DOHH2 (cell line): Measurements from ENCODE around the gene CD209.
"Not testable (repeated sequence)": the region's sequence is repeated elsewhere in the genome, so short reads cannot be mapped to it uniquely, and the experiment has no call there.

ENCODE experiments used
- H3F3A ChIP-seq: fragments of 200-600 bp; sonication (generic), shearing (Covaris generic); 2 replicates; pipeline ENCODE4 v1.6.0; 2016; ENCODE audit warnings: antibody characterized with exemption, mild to moderate bottlenecking; ENCODE audit not compliant: control insufficient read depth, insufficient read depth
- H3K27ac ChIP-seq: fragments of 200-600 bp; sonication (generic); 2 replicates; pipeline ENCODE4 v1.5.1; 2014; ENCODE audit warnings: low read depth, mild to moderate bottlenecking, low read length, moderate library complexity
- H3K27me3 ChIP-seq: fragments of 200-600 bp; sonication (generic); 2 replicates; pipeline ENCODE4 v1.6.1; 2014; ENCODE audit warnings: mild to moderate bottlenecking, low read length, mixed read lengths; ENCODE audit not compliant: control insufficient read depth
- H3K36me3 ChIP-seq: fragments of 200-600 bp; sonication (generic); 2 replicates; pipeline ENCODE4 v1.6.1; 2014; ENCODE audit warnings: mild to moderate bottlenecking, low read length, moderate library complexity, mixed read lengths; ENCODE audit not compliant: control insufficient read depth
- H3K4me1 ChIP-seq: fragments of 200-600 bp; sonication (generic); 2 replicates; pipeline ENCODE4 v1.6.1; 2014; ENCODE audit warnings: mild to moderate bottlenecking, low read length, mixed read lengths; ENCODE audit not compliant: control insufficient read depth
- H3K4me2 ChIP-seq: fragments of 200-600 bp; sonication (generic); 2 replicates; pipeline ENCODE4 v1.6.0; 2014; ENCODE audit warnings: mild to moderate bottlenecking, low read length, moderate library complexity
- H3K4me3 ChIP-seq: fragments of 200-600 bp; sonication (generic); 2 replicates; pipeline ENCODE4 v1.5.1; 2014; ENCODE audit warnings: mild to moderate bottlenecking, low read length, mixed read lengths
- H3K79me2 ChIP-seq: fragments of 200-600 bp; sonication (generic); 2 replicates; pipeline ENCODE4 v1.6.1; 2014; ENCODE audit warnings: mild to moderate bottlenecking, low read length, mixed read lengths; ENCODE audit not compliant: control insufficient read depth
- H3K9me2 ChIP-seq: fragments of 200-600 bp; sonication (generic); replicated peaks from 2 replicates; pipeline ENCODE4 v1.6.1; 2014; ENCODE audit warnings: mild to moderate bottlenecking, low read length, mixed read lengths; ENCODE audit not compliant: control insufficient read depth
- H3K9me3 ChIP-seq: fragments of 200-600 bp; sonication (generic); 2 replicates; pipeline ENCODE4 v1.6.1; 2014; ENCODE audit warnings: antibody characterized with exemption, low read length, mixed read lengths; ENCODE audit not compliant: control insufficient read depth, insufficient read depth
- H4K20me1 ChIP-seq: fragments of 200-600 bp; sonication (generic); 2 replicates; pipeline ENCODE4 v1.6.0; 2014; ENCODE audit warnings: low read depth, mild to moderate bottlenecking, antibody characterized with exemption, low read length, moderate library complexity; ENCODE audit not compliant: control insufficient read depth, insufficient read depth
- EZH2phosphoT487 ChIP-seq: fragments of 200-600 bp; sonication (generic); IDR thresholded peaks from 2 replicates; pipeline ENCODE4 v1.6.1; 2017; ENCODE audit warnings: borderline replicate concordance, mild to moderate bottlenecking, antibody characterized with exemption, low read length, moderate library complexity, mixed read lengths
- TF ChIP-seq, protein P1 (sequence below): fragments of 200-600 bp; sonication (generic); IDR thresholded peaks from one replicate; pipeline ENCODE4 v1.5.1; 2014; ENCODE audit warnings: antibody characterized with exemption, mild to moderate bottlenecking, low read depth, low read length; ENCODE audit not compliant: poor library complexity, severe bottlenecking

The CD209 gene, protein sequence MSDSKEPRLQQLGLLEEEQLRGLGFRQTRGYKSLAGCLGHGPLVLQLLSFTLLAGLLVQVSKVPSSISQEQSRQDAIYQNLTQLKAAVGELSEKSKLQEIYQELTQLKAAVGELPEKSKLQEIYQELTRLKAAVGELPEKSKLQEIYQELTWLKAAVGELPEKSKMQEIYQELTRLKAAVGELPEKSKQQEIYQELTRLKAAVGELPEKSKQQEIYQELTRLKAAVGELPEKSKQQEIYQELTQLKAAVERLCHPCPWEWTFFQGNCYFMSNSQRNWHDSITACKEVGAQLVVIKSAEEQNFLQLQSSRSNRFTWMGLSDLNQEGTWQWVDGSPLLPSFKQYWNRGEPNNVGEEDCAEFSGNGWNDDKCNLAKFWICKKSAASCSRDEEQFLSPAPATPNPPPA

DNA sequence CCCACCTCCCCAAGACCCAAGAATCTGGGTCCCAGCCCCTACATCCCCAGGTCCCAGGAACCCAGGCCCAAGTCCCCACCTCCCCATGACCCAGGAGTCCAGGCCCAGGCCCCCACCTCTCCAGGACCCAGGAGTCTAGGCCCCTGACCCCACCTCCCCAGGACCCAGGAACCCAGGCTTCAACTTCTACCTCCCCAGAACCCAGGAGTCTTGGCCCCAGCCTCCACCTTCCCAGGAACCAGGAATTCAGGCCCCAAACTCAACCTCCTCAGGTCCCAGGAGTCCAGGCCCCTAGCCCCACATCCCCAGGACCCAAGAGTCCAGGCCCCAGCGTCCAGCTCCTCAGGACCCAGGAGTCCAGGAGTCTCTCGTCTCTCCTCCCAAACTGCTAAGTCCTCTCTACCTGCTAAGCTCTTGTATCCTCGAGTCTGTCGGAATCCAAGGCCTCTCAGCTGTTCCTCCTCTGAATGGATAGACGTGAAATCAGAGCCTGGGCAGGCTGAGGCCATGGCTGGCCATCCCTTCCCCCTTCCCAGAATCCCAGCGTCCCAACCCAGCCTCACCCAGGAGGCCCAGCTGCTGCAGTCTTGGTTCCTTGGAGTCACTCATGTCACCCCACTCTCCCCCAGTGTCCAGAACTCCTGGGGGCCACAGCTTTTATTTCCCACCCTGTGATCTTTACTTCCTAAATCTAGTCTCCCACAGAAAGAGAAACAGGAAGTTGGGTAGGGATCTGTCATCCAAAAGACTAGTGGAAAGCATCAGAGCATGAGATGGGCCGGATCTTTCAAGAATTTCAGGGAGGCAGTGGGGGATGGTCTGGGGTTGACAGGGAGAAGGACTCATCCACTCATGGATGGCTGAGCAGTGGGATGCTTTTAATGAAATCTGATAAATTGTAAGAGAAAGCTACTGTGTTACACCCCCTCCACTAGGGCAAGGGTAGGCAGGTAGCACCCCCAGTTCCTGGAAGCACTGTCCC is at the start of gene CD209:
CD209 (minus strand) TSS at position 632 of the 982 bp plus-strand sequence; CDS start at position 609, 23 bp downstream.
- no peaks in the 10 kb centered on the region for H3F3A ChIP-seq
- no peaks in the 10 kb centered on the region for H3K4me1 ChIP-seq
- no peaks in the 10 kb centered on the region for H4K20me1 ChIP-seq
- no peaks in the 10 kb centered on the region for H3K79me2 ChIP-seq
- H3K36me3 ChIP-seq = no peaks in the 10 kb centered on the region
- H3K27ac ChIP-seq = no peak within 1 kb of the TSS
- H3K9me3 ChIP-seq = no peaks in the 10 kb centered on the region; the same call in 1 of the 2 replicates
- H3K4me3 ChIP-seq = no peak within 1 kb of the TSS
- TF ChIP-seq, protein P1, sequence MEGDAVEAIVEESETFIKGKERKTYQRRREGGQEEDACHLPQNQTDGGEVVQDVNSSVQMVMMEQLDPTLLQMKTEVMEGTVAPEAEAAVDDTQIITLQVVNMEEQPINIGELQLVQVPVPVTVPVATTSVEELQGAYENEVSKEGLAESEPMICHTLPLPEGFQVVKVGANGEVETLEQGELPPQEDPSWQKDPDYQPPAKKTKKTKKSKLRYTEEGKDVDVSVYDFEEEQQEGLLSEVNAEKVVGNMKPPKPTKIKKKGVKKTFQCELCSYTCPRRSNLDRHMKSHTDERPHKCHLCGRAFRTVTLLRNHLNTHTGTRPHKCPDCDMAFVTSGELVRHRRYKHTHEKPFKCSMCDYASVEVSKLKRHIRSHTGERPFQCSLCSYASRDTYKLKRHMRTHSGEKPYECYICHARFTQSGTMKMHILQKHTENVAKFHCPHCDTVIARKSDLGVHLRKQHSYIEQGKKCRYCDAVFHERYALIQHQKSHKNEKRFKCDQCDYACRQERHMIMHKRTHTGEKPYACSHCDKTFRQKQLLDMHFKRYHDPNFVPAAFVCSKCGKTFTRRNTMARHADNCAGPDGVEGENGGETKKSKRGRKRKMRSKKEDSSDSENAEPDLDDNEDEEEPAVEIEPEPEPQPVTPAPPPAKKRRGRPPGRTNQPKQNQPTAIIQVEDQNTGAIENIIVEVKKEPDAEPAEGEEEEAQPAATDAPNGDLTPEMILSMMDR = no peak
- no peak for TF ChIP-seq EZH2phosphoT487
- H3K9me2 ChIP-seq = no peaks in the 10 kb centered on the region
- no peak within 1 kb of the TSS for H3K4me2 ChIP-seq
- H3K27me3 ChIP-seq = peaks cover 13% of the 10 kb centered on the region

DNA sequence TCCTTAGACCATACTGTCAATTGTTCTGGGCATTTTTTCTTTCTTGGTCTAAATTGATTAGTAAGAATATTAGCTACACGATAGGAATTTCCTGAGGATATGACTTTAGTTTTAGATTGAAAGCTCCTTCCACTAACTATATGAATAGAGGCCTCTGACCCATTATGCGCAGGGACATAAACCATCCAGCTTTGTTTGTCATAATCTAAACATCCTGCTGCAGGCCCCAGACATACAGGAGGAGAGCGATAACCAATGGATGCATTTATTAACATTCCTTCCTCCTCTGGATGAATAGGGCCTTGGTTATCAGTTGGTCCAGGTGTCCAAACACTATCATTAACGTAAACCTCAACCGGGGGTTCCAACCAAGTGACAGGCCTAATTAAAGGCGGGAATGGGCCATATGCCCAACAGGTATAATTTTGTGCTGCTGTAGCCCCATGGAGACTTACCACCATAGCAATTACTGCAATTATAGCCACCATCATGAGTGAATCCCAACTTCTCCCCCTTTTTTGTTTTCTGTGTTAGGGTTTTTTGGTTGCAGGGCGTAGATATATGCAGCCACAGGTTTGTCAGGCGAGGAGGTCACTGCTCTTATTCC is 48.3 kb upstream of the CD209 start:
- Histone ChIP-seq H3K4me3 (no peak overlapping the region), H4K20me1 (no peaks in the 10 kb centered on the region), H3K4me1 (no peaks in the 10 kb centered on the region), H3K9me3 (no peaks in the 10 kb centered on the region), H3K27me3 (peaks cover 13% of the 10 kb centered on the region), H3K4me2 (no peak overlapping the region), H3K9me2 (no peaks in the 10 kb centered on the region), H3K36me3 (no peaks in the 10 kb centered on the region), H3F3A (no peaks in the 10 kb centered on the region), H3K79me2 (no peaks in the 10 kb centered on the region), H3K27ac (no peak overlapping the region)
- TF ChIP-seq, protein P1 = no peak
- TF ChIP-seq EZH2phosphoT487 = no peak

DNA sequence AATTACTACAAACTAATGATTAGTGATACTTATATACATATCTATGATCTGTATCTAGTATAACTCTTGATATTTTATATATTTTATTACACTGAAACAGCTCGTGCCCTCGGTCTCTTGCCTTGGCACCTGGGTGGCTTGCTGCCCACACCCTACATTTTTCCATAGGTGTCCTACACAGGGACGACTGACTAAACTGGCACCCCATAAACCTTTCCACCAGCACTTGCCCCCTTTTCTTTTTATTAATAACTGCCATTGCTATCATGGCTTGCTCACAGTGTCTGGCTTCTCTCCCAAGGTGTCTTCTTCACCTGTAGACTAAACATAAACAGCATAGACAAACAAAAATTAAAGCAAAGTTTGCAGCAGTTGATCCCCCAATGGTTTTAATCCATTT is 46.2 kb upstream of the CD209 start:
- Histone ChIP-seq H3K4me1 (no peaks in the 10 kb centered on the region), H3K4me3 (no peak overlapping the region), H3K9me2 (no peaks in the 10 kb centered on the region), H3F3A (no peaks in the 10 kb centered on the region), H3K36me3 (no peaks in the 10 kb centered on the region), H4K20me1 (no peaks in the 10 kb centered on the region), H3K79me2 (no peaks in the 10 kb centered on the region), H3K9me3 (no peaks in the 10 kb centered on the region), H3K27me3 (peaks cover 5% of the 10 kb centered on the region), H3K27ac (no peak overlapping the region), H3K4me2 (no peak overlapping the region)
- no peak for TF ChIP-seq EZH2phosphoT487
- TF ChIP-seq, protein P1 = no peak

DNA sequence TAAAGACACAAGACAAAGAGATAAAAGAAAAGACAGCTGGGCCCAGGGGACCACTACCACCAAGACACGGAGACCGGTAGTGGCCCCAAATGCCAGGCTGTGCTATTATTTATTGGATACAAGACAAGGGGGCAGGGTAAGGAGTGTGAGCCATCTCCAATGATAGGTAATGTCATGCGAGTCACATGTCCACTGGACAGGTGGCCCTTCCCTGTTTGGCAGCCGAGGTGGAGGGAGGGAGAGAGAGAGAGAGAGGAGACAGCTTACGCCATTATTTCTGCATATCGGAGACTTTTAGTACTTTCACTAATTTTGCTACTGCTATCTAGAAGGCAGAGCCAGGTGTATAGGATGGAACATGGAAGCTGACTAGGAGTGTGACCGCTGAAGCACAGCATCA is 45.4 kb upstream of the CD209 start:
- H3K4me2 ChIP-seq, H4K20me1 ChIP-seq, H3F3A ChIP-seq, H3K4me3 ChIP-seq, H3K27me3 ChIP-seq, H3K4me1 ChIP-seq, H3K36me3 ChIP-seq, H3K9me3 ChIP-seq, H3K79me2 ChIP-seq, H3K27ac ChIP-seq, H3K9me2 ChIP-seq: not testable (repeated sequence)
